Measurements from ENCODE around the gene FMNL2. TPM values are rescaled to one million over a fixed set of nuclear protein-coding genes. Genes with fewer than 3 reads are reported as not detected.

Gene FMNL2
- total RNA-seq, 1 experiment from 2014 or later = 38.2 TPM

DNA sequence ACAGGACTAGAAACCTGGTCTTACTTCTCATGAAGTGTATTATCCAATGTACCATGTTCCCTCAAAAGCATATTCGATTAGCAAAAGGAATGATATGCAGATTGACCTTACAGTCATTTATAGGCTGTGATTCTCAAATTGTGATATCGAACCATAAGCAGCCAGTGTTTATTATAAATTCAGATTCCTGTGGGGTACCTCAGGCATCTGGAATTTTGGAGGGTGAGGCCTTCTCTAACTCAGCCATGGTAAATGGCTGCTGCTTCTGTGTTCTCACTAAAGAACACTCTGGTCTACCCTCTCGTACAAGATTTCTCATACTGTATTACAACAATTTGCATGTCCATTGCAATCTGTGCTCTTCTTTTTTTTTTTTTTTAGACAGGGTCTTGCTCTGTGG lies 297.8 kb downstream of the FMNL2 start:
- H3K27me3 ChIP-seq (replicated peaks; ENCODE audit: control insufficient read depth, insufficient read depth, low read length) = no peaks in the 10 kb centered on the region
- peaks cover 2% of the 10 kb centered on the region; the same call in 1 of the 2 replicates for H3K36me3 ChIP-seq (ENCODE audit: control insufficient read depth, insufficient read depth, low read length)
- no peak overlapping the region for H3K4me3 Mint-ChIP-seq (ENCODE audit: unreplicated experiment)
- H3K36me3 Mint-ChIP-seq (ENCODE audit: insufficient read depth, unreplicated experiment) = peaks cover 59% of the 10 kb centered on the region
- DNase-seq = no peak
- TF ChIP-seq, protein P1, sequence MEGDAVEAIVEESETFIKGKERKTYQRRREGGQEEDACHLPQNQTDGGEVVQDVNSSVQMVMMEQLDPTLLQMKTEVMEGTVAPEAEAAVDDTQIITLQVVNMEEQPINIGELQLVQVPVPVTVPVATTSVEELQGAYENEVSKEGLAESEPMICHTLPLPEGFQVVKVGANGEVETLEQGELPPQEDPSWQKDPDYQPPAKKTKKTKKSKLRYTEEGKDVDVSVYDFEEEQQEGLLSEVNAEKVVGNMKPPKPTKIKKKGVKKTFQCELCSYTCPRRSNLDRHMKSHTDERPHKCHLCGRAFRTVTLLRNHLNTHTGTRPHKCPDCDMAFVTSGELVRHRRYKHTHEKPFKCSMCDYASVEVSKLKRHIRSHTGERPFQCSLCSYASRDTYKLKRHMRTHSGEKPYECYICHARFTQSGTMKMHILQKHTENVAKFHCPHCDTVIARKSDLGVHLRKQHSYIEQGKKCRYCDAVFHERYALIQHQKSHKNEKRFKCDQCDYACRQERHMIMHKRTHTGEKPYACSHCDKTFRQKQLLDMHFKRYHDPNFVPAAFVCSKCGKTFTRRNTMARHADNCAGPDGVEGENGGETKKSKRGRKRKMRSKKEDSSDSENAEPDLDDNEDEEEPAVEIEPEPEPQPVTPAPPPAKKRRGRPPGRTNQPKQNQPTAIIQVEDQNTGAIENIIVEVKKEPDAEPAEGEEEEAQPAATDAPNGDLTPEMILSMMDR (IDR thresholded peaks at IDR 0.05; ENCODE audit: insufficient read depth in 1 of 2, low read depth in 1 of 2, low read length in 1 of 2, severe bottlenecking in 1 of 2, unreplicated experiment in 1 of 2) = no peak
- no peaks in the 10 kb centered on the region for H3K9me3 ChIP-seq
- no peaks in the 10 kb centered on the region for H3K4me1 ChIP-seq
- POLR2A ChIA-PET = no interaction called here
- intact Hi-C loops (cut with micrococcal nuclease; ENCODE audit: unreplicated experiment) = no loop called here
- H3K4me1 Mint-ChIP-seq (ENCODE audit: low read depth, unreplicated experiment) = no peaks in the 10 kb centered on the region
- no peaks in the 10 kb centered on the region for H3K27me3 Mint-ChIP-seq (ENCODE audit: insufficient read depth, unreplicated experiment)
- H3K27ac Mint-ChIP-seq (ENCODE audit: unreplicated experiment) = no peak overlapping the region
- H3K9me3 Mint-ChIP-seq (ENCODE audit: unreplicated experiment) = no peaks in the 10 kb centered on the region
- CTCF ChIA-PET = no interaction called here
- H3K4me3 ChIP-seq (ENCODE audit: low read depth, low read length) = no peak overlapping the region
- BruUV-seq (replicated peaks) = no TSS peak

DNA sequence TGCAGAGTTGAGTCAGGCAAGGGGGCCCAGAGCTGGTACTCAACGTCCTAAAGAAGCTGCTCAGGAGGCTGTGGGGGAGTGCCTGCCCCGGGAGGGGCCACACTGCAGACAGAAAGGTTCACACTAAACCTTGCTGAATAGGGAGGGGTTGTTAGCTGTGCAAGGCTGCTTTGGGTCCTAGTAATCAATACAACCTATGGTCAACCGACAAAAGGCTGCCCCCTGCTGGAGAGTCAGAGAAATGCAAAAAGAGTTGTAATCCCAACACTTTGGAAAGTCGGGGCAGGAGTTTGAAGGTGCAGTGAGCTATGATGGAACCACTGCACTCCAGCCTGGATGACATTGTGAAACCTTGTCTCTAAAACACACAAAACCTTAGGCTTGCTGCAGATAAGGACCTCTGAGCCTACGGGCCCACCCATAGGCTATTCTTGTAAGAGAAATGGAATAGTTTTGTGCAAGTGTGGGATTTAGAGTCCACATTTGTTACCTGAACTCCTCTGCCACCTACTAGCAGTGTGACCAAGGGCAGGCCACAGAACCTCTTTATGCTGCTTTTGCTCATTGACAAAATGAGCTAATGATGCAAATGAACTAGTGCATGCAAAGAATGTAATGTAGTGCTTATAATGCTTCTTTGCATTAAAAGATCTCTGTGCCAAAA lies 300.8 kb downstream of the FMNL2 start:
- H3K4me1 Mint-ChIP-seq (ENCODE audit: low read depth, unreplicated experiment) = no peaks in the 10 kb centered on the region

DNA sequence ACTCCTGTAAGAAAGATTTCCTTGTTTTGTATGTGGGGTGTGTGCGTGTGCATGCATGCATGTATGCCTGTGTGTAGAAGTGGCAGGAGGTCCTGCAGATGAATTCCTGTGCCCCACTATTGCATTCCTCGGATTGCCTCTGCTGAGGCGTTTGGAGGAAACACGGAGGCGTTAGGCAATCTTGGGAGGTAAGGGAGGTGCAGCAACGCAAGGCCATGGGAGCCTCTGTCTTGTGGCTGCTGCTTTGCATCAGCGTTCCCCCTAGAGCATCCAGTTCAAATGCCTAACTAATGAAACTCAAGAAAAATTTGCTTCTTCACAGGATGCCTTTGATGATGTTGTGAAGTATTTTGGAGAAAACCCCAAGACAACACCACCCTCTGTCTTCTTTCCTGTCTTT lies 302.3 kb downstream of the FMNL2 start:
- TF ChIP-seq, protein P1 (IDR thresholded peaks at IDR 0.05; ENCODE audit: insufficient read depth in 1 of 2, low read depth in 1 of 2, low read length in 1 of 2, severe bottlenecking in 1 of 2, unreplicated experiment in 1 of 2) = no peak
- H3K4me1 Mint-ChIP-seq (ENCODE audit: low read depth, unreplicated experiment) = no peaks in the 10 kb centered on the region
- intact Hi-C loops (cut with micrococcal nuclease; ENCODE audit: unreplicated experiment) = no loop called here
- Histone ChIP-seq H3K4me3 (ENCODE audit: low read depth, low read length) (no peak overlapping the region), H3K4me1 (no peaks in the 10 kb centered on the region), H3K36me3 (ENCODE audit: control insufficient read depth, insufficient read depth, low read length) (peaks cover 1% of the 10 kb centered on the region; the same call in 1 of the 2 replicates), H3K9me3 (no peaks in the 10 kb centered on the region), H3K27me3 (replicated peaks; ENCODE audit: control insufficient read depth, insufficient read depth, low read length) (no peaks in the 10 kb centered on the region)
- BruUV-seq (replicated peaks) = no TSS peak
- no peaks in the 10 kb centered on the region for H3K27me3 Mint-ChIP-seq (ENCODE audit: insufficient read depth, unreplicated experiment)
- H3K4me3 Mint-ChIP-seq (ENCODE audit: unreplicated experiment) = no peak overlapping the region
- POLR2A ChIA-PET = no interaction called here
- DNase-seq = no peak
- no peaks in the 10 kb centered on the region for H3K9me3 Mint-ChIP-seq (ENCODE audit: unreplicated experiment)
- H3K27ac Mint-ChIP-seq (ENCODE audit: unreplicated experiment) = no peak overlapping the region
- CTCF ChIA-PET = no interaction called here
- peaks cover 76% of the 10 kb centered on the region for H3K36me3 Mint-ChIP-seq (ENCODE audit: insufficient read depth, unreplicated experiment)

More for the DNA sequence above, 300.8 kb downstream of the FMNL2 start:
- Mint-ChIP-seq H3K9me3 (ENCODE audit: unreplicated experiment) (no peaks in the 10 kb centered on the region), H3K4me3 (ENCODE audit: unreplicated experiment) (no peak overlapping the region), H3K27ac (ENCODE audit: unreplicated experiment) (no peak overlapping the region), H3K27me3 (ENCODE audit: insufficient read depth, unreplicated experiment) (no peaks in the 10 kb centered on the region), H3K36me3 (ENCODE audit: insufficient read depth, unreplicated experiment) (peaks cover 72% of the 10 kb centered on the region)
- CTCF ChIA-PET = interaction anchor here (0.7 to 2.0 kb wide), 7 partner anchors 12 to 629 kb away, joined by 3 to 17 read pairs (median 4); partner anchors contain the start of gene STAM2
- POLR2A ChIA-PET = interaction anchor here (0.5 kb wide), 1 partner anchor 459 kb away, joined by 3 read pairs; no protein-coding TSS in a partner anchor
- no peaks in the 10 kb centered on the region for H3K27me3 ChIP-seq (replicated peaks; ENCODE audit: control insufficient read depth, insufficient read depth, low read length)
- no peaks in the 10 kb centered on the region for H3K9me3 ChIP-seq
- intact Hi-C loops (cut with micrococcal nuclease; ENCODE audit: unreplicated experiment) = loop anchor here (1.0 kb wide), 3 partner anchors 445 to 598 kb away; no protein-coding TSS in a partner anchor
- TF ChIP-seq, protein P1 (IDR thresholded peaks at IDR 0.05; ENCODE audit: insufficient read depth in 1 of 2, low read depth in 1 of 2, low read length in 1 of 2, severe bottlenecking in 1 of 2, unreplicated experiment in 1 of 2) = peak; percentile 71 to 82
- DNase-seq = peak; percentile 68 to 75
- H3K4me3 ChIP-seq (ENCODE audit: low read depth, low read length) = no peak overlapping the region
- no peaks in the 10 kb centered on the region for H3K36me3 ChIP-seq (ENCODE audit: control insufficient read depth, insufficient read depth, low read length)
- no peaks in the 10 kb centered on the region for H3K4me1 ChIP-seq
- no TSS peak for BruUV-seq (replicated peaks)
